HG03354 (cell line): ENCODE measurements around the gene PLPP2.

ENCODE experiments used
- ATAC-seq: cut with Tn5 transposase; IDR thresholded peaks from one replicate; pipeline ENCODE4 v1.9.1; 2021; ENCODE audit warnings: mild to moderate bottlenecking; ENCODE audit not compliant: unreplicated experiment, poor library complexity, severe bottlenecking

PLPP2 gene

DNA sequence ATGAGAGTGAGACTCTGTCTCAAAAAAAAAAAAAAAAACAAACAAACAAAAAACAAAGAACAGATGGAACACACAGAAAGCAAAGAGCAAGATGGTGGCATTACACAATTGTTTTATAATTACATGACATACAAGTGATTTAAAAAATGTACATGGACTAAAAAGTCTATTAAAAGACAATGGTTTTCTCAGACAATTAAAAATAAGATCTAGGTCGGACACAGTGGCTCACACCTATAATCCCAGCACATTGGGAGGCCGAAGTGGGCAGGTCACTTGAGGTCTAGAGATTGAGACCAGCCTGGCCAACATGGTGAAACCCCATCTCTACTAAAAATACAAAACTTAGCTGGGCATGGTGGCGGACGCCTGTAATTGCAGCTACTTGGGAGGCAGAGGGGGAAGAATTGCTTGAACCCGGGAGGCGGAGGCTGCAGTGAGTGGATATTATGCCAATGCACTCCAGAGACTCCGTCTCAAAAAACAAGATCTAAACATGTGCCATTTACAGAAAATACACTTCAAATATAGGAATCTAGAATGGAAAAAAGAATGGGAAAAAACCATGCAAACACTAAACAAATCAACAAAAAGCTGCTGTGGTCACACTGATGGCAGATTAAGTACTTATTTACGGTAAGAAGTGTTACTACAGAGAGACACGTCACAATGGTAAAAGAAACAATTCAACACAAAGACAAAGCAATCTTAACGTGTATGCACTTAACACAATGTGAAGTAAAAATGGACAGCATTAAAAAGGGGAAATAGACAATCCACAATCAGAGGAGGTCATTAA is 26.7 kb upstream of the PLPP2 start:
- no peak for ATAC-seq

- no peak for ATAC-seq
Observed at GRCh38 chr19:315811-316210, 24.6 kb upstream of the PLPP2 start.

DNA sequence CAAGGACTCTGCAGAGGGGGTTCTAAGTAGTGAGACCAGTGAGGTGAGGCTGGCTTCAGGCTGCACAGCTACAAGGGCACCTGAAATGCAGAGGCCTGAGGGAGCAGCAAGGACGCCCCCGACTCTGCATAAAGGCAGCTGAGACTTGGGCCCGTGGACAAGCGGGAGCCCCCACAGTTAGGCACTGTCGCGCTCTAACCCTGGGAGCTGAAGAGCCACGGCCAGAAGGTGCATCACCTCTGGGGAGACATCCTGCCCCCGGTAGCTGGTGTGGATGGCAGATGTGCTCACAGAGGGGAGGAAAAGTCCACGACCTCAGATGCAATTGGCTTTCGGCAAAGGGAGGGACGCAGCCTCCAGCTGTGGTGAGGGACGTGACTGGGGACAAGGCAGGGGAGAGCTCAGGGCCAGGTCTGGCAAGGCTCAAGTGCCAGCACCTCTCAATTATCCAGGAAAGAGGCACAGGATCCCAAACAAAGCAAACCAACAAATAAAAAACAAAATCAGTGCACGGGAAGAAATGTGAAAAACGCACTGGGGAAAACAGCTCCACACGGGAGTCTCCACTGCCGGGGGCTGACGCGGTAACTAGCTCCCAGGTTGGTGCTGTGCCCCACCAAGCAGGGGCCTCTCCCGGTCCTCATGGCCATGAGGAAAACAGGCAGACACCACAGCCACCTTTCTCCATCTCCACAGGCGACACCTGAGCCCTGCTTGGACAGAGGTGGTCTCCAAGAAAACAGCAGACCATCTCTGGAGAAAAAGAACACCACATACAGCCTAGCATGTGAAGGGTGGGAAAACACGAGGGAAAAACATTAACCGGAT is 23.0 kb upstream of the PLPP2 start:
- ATAC-seq, result no peak

GRCh38 chr19:313169-313987 is 22.2 kb upstream of the PLPP2 start:
- no peak for ATAC-seq

DNA sequence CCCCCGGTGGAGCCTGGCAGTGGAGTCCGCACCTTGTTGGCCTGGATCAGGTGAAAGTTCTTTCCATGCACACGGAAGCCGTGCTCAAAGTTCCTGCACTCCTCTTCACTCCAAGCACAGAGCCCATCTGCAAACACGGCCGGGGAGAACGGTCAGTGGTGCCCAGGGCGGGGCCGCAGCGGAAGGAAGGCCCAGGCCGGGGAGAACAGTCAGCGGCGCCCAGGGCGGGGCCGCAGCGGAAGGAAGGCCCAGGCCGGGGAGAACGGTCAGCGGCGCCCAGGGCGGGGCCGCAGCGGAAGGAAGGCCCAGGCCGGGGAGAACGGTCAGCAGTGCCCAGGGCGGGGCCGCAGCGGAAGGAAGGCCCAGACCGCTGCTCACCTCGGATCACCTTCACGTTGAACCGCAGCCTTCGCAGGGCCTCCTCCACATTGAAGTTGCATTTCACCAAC is 20.6 kb upstream of the PLPP2 start:
- ATAC-seq, result no peak

DNA sequence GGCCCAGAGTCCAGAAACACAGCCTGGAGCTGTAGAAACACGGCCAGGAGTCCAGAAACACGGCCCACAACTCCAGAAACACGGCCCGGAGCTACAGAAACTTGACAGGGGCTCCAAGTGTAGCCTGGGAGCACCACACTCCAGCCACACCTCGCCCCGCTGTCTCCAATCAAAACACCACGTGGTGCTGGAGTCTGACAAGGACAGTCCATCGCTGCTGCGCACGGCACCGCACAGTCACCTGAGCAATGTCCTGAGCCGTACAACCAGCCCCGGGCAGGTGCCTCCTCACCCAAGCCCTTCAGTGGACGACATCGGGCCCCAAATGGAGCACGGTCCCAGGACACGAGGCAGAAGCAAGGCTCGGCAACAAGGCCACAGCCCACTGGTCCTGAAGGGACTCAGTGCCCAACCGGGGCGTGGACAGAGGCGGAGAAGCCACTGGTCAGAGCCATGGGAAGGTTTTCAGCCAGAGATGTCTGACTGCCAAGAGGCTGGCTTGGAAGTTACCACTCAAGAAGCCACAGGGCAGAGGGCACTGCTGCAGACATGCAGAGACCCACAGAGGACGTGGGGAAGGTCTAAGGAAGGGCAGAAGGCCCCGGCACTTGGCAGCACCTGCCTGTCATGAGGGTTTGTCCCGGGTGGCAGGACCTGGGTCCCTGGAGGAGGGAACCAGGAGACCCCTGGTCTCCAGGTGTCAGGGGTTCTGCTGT is 19.7 kb upstream of the PLPP2 start:
- ATAC-seq, result no peak

- no peak for ATAC-seq
Observed at GRCh38 chr19:310141-310651, 19.0 kb upstream of the PLPP2 start.

DNA sequence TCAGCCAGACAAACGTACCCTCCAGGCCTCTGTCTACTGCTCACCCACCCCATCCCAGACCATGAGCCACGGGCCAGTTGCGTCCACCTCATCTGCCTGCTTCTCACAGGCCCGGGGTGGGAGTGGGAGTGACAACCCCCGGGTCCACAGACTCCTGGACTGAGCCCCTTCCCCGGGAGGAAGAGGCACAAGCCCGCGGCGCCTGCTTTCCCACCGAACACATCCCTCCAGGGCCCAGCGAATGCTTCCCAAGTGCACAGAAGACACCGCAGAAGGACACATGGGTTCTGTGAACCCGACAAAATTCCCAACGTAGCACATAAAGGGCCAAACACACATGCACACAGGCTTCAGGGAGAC is 18.0 kb upstream of the PLPP2 start:
- ATAC-seq, result no peak

DNA sequence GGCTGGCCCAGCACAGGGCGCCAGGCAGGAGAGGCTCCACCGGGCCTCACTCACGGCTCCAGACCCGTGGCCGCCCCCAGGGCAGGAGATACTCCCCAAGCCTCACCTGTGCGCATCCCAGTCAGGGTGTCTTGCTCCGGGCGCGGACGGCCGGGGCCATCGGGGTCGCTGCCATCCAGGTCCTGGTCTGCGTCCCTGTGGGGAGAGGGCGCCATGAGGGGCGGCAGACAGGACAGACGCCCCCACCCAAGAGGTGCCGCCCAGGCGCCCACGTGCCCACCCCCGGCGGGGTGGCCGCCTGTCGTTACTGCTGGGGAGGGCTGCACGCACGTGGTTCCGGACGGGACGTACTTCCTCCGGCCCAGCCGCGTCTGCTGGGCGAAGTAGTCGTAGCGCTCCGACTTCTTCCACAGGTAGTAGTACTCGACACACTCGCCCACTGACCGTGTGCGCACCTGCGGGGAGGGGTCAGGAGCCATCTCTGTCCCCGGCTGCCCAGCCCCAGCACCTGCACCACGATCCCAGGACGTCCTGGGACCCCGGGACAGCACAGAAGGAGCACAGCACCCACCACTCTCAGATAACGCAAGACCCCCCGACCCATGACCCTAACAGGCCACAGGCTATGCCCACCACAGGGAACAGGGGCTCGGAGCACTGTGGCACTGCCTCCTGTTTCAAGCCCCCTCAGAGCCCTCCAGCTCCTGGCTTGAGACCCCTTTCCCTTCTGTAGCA is 17.4 kb upstream of the PLPP2 start:
- no peak for ATAC-seq

DNA sequence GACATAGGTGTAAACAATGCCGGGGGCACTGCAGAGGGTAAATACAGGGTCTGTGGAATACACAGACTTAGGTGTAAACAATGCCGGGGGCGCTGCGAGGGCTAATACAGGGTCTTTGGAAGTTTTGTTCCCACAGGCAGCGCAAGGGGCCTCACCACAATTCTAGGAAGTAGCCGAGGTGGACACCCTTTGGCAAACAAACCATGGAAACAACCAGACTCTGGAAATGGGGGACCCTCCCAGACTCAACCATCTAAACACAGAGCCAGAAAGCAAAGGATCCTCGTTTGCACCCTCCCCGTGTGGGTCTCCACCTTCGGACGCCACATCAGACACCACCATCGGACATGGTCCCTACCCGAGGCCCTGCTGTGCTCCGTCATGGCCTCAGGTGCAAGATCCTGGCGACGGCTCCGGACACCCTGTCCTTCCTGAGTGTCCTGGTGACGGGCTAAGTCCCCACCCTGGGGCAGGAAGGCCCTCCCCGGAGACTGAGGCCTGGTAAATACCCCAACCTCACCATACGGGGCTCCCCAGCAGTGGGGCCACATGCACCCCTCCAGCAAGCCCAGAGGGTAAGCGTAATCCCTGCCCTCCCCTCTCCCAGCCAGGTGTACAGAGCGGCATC is 16.7 kb upstream of the PLPP2 start:
- ATAC-seq, result no peak

DNA sequence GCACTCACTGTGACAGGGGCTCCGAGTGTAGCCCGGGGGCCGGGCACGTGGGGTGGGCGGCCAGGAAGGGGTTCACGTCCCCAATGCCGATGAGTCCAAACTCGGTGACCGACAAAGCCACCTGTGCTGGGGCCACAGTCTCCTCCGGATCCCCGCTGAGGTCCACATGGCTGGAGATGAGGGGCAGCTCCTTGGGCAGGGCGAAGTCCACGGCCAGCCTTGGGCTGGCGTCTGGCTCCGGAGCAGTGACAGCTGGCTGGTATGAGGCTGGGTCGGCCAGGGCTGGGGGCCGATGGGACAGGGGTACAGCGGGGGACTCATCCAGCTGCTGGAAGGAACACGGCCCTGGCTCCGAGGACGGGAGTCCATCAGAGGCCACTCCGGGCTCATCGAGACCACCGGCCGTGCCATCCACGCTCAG is 15.9 kb upstream of the PLPP2 start:
- no peak for ATAC-seq

- ATAC-seq, result no peak
Observed at GRCh38 chr19:306151-306900, 15.1 kb upstream of the PLPP2 start.

- no peak for ATAC-seq
Observed at GRCh38 chr19:305240-306150, 14.3 kb upstream of the PLPP2 start.

DNA sequence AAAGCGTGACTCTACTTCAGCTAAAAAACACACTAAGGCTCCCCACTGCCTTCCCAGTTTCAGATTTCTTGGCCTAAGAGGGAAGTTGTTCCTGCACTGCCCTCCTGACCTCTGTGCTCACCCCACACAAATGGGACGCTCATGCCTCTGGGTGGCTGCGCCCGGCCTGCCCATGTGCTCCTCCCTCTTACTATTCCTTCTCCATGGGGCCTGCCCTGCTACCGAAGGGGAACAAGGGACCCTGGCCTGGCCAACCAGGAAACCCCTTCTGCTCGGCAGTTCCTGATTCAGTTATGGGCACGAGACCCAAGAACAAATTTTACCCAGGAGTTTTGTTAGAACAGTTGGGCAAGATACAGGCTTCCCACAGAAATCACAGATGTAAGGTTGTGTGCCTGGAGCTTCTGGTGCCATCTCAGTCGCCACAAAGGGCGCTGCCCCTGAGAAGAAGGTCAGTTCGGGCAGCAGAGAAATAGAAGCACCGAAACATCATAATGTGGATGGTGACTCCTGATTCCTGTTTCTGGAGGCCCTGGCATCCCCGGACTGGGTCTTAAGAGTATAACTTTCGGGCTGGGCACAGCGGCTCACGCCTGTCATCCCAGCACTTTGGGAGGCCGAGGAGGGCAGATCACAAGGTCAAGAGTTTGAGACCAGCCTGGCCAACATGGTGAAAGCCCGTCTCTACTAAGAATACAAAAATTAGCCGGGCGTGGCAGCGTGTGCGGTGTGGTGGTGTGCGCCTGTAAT is 5.4 kb upstream of the PLPP2 start:
- no peak for ATAC-seq

DNA sequence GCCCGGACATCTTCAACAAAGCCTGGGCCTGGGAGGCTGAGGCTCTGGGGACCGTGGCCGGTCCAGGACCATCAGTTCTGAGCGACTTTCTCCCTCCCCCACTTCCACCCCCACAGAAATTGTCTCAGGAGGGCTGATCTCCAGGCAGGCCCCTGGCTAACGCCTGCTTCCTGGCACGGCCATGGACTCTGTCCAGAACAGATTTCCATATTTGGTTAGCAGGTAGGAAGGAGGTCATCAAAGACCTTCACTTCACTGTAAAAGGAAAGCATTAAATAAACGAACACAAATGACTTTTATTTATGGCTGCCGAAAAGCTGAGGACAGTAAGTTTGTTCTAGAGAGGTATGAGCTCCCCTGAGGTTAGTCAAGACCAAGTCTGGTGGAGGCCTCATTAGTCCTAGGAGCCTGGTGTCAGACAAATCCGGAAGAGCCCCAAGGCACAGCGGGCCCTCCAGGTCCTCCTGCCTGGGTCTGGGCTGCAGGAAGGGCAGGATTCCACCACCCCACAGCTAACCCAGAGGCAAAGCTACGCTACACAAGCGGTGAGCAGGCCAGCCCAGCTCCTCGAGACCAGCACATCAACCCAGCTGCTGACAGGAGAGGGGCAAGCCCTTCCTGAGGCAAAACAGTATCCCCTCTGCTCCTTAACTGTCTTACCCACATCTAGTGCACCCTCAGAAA is 4.6 kb upstream of the PLPP2 start:
- ATAC-seq, result no peak
